Endothelial cell of umbilical vein (primary cell): ENCODE results near the gene SSH2. TPM values are rescaled to one million over a fixed set of nuclear protein-coding genes. Genes with fewer than 3 reads are reported as not detected.

Experiments
- BruUV-seq: library from RNA; stranded (reverse); fragments of 400-500 nt; replicated peaks from 2 replicates; lab custom pipeline; 2021; lab: Mats Ljungman, UMichigan
- CTCF ChIA-PET: fragments of 300-600, 350-600 bp; sonication (Branson Sonifier 250); formaldehyde crosslinking; loops from one replicate; lab custom pipeline; 2021; ENCODE audit warnings: antibody characterized with exemption, inconsistent platforms; lab: Charles Lee
- POLR2A ChIA-PET: fragments of 300-600, 350-600 bp; sonication (Branson Sonifier 250); formaldehyde crosslinking; loops from one replicate; lab custom pipeline; 2021; ENCODE audit warnings: antibody characterized with exemption, inconsistent platforms; lab: Charles Lee
- DNase-seq: peaks from one replicate; pipeline ENCODE4 v3.0.0-alpha.2; 2011; ENCODE audit warnings: low read depth, low spot score
- FAIRE-seq: peaks from 2 replicates; lab custom pipeline; 2011; peaks lifted over from hg19 to GRCh38; lab: Jason Lieb, UNC
- H2AFZ ChIP-seq: 2 replicates; pipeline ENCODE4 v1.6.0; 2012; ENCODE audit warnings: low read depth, low read length, control low read depth, inconsistent platforms
- H3K27ac ChIP-seq: 2 replicates; pipeline ENCODE4 v1.5.1; 2011; ENCODE audit warnings: low read depth, mild to moderate bottlenecking, control low read depth, low read length, moderate library complexity; ENCODE audit not compliant: insufficient read depth
- H3K27me3 ChIP-seq, 2 experiments: 2 replicates each; pipeline versions ENCODE4 v1.6.0 to v1.6.1; 2011; ENCODE audit warnings: low read length in 2 of 2, mixed read lengths in 1 of 2; ENCODE audit not compliant: control insufficient read depth in 2 of 2, insufficient read depth in 2 of 2
- H3K36me3 ChIP-seq, 2 experiments: 2 replicates in 1 of 2; 3 replicates in 1 of 2; pipeline ENCODE4 v1.5.1; 2011; ENCODE audit warnings: low read length in 2 of 2, mild to moderate bottlenecking in 1 of 2, moderate library complexity in 1 of 2; ENCODE audit not compliant: control insufficient read depth in 2 of 2, insufficient read depth in 2 of 2; ENCODE audit errors: extremely low read depth in 1 of 2
- H3K4me1 ChIP-seq: 3 replicates; pipeline ENCODE4 v1.5.1; 2011; ENCODE audit warnings: mild to moderate bottlenecking, low read length; ENCODE audit not compliant: control insufficient read depth, insufficient read depth; ENCODE audit errors: extremely low read depth
- H3K4me2 ChIP-seq: 2 replicates; pipeline ENCODE4 v1.6.1; 2011; ENCODE audit warnings: low read length, control low read depth, mixed read lengths; ENCODE audit not compliant: insufficient read depth
- H3K4me3 ChIP-seq, 3 experiments: fragments of 200-600 bp in 1 of 3; sonication (generic), shearing (Covaris generic) in 1 of 3; replicated peaks in 1 of 3; 2 replicates each; pipeline ENCODE4 v1.5.1; 2011 to 2016; ENCODE audit warnings: control low read depth in 3 of 3, low read length in 3 of 3, mild to moderate bottlenecking in 2 of 3, inconsistent platforms in 1 of 3, low read depth in 1 of 3, moderate library complexity in 1 of 3; ENCODE audit not compliant: insufficient read depth in 1 of 3
- H3K79me2 ChIP-seq: 2 replicates; pipeline ENCODE4 v1.6.0; 2012; ENCODE audit warnings: low read length, inconsistent platforms; ENCODE audit not compliant: control insufficient read depth, insufficient read depth
- H3K9ac ChIP-seq: replicated peaks from 2 replicates; pipeline ENCODE3; 2011; ENCODE audit warnings: low read length, control low read depth; ENCODE audit not compliant: insufficient read depth; ENCODE audit errors: extremely low read depth
- H3K9me1 ChIP-seq: replicated peaks from 3 replicates; pipeline ENCODE4 v1.6.0; 2011; ENCODE audit warnings: mild to moderate bottlenecking, low read length; ENCODE audit not compliant: control insufficient read depth, insufficient read depth; ENCODE audit errors: extremely low read depth
- H3K9me3 ChIP-seq: replicated peaks from 2 replicates; pipeline ENCODE4 v1.5.1; 2012; ENCODE audit warnings: low read length, inconsistent platforms; ENCODE audit not compliant: control insufficient read depth, insufficient read depth
- H4K20me1 ChIP-seq: replicated peaks from 2 replicates; pipeline ENCODE3; 2011; ENCODE audit warnings: mild to moderate bottlenecking, low read length; ENCODE audit not compliant: control insufficient read depth, insufficient read depth; ENCODE audit errors: extremely low read depth
- CTCF ChIP-seq, 2 donors: IDR thresholded peaks; 1 replicate in 1 of 2; 2 replicates in 1 of 2; pipeline ENCODE4 v1.5.1; 2011; ENCODE audit warnings: low read length in 2 of 2, mild to moderate bottlenecking in 2 of 2, moderate library complexity in 2 of 2, control low read depth in 1 of 2, inconsistent platforms in 1 of 2, low read depth in 1 of 2; ENCODE audit not compliant: insufficient read depth in 1 of 2; ENCODE audit errors: extremely low read depth in 1 of 2
- EZH2 ChIP-seq: IDR thresholded peaks from 2 replicates; pipeline ENCODE4 v1.6.1; 2012; ENCODE audit warnings: borderline replicate concordance, low read depth, mild to moderate bottlenecking, moderate library complexity, low read length, inconsistent platforms; ENCODE audit not compliant: severe bottlenecking
- FOS ChIP-seq: IDR thresholded peaks from 2 replicates; pipeline ENCODE4 v1.6.1; 2011; ENCODE audit warnings: mild to moderate bottlenecking, low read length, moderate library complexity, borderline replicate concordance; ENCODE audit not compliant: insufficient read depth
- GATA2 ChIP-seq: IDR thresholded peaks from 2 replicates; pipeline ENCODE4 v1.7.0; 2011; ENCODE audit warnings: low read depth, mild to moderate bottlenecking, moderate library complexity, mixed read lengths, low read length; ENCODE audit not compliant: insufficient read length, insufficient read depth
- JUN ChIP-seq: IDR thresholded peaks from 2 replicates; pipeline ENCODE4 v1.6.1; 2011; ENCODE audit warnings: borderline replicate concordance, low read depth; ENCODE audit not compliant: insufficient read length, insufficient read depth
- MAX ChIP-seq: IDR thresholded peaks from 2 replicates; pipeline ENCODE4 v1.6.1; 2011; ENCODE audit not compliant: insufficient read depth, insufficient read length
- MYC ChIP-seq: IDR thresholded peaks from one replicate; pipeline ENCODE4 v1.6.1; 2011; ENCODE audit warnings: mild to moderate bottlenecking, low read depth, low read length
- POLR2A ChIP-seq: IDR thresholded peaks from 2 replicates; pipeline ENCODE4 v1.6.1; 2012; ENCODE audit warnings: low read depth, mild to moderate bottlenecking, control low read depth, low read length
- POLR2AphosphoS5 ChIP-seq: IDR thresholded peaks from 2 replicates; pipeline ENCODE4 v1.6.1; 2012; ENCODE audit warnings: low read depth, mild to moderate bottlenecking, control low read depth, low read length, moderate library complexity; ENCODE audit not compliant: insufficient read depth
- dilution Hi-C: fragments of 300-500 bp; cut with MboI; formaldehyde crosslinking; loops from one replicate; pipeline ENCODE4 v1.15.0; 2019; ENCODE audit warnings: low sequenced_read_pairs; ENCODE audit not compliant: extremely low pct_ligation_motif_present
- intact Hi-C: fragments of 100-400 bp; cut with micrococcal nuclease; formaldehyde crosslinking; loops from one replicate; pipeline ENCODE4 v1.10.0; 2022
- polyA plus RNA-seq, 4 experiments: library from polyadenylated mRNA; depleted of rRNA in 3 of 4; stranded (reverse) in 3 of 4; unstranded in 1 of 4; fragments of >200 nt; gene quantifications; 2 replicates each; pipeline versions ENCODE4 v1.2.1 to v1.2.3, GENCODE V29; 2011 to 2012; ENCODE audit warnings: missing spikeins in 1 of 4
- total RNA-seq: library from RNA; stranded (reverse); gene quantifications from 2 replicates; pipeline ENCODE4 v1.2.3, GENCODE V29; 2021

SSH2 gene
- total and polyA plus RNA-seq, 2 donors (not counting 3 experiments of a cell fraction or from before 2014, with no cell fraction given) = 24.6 to 60.9 TPM

DNA sequence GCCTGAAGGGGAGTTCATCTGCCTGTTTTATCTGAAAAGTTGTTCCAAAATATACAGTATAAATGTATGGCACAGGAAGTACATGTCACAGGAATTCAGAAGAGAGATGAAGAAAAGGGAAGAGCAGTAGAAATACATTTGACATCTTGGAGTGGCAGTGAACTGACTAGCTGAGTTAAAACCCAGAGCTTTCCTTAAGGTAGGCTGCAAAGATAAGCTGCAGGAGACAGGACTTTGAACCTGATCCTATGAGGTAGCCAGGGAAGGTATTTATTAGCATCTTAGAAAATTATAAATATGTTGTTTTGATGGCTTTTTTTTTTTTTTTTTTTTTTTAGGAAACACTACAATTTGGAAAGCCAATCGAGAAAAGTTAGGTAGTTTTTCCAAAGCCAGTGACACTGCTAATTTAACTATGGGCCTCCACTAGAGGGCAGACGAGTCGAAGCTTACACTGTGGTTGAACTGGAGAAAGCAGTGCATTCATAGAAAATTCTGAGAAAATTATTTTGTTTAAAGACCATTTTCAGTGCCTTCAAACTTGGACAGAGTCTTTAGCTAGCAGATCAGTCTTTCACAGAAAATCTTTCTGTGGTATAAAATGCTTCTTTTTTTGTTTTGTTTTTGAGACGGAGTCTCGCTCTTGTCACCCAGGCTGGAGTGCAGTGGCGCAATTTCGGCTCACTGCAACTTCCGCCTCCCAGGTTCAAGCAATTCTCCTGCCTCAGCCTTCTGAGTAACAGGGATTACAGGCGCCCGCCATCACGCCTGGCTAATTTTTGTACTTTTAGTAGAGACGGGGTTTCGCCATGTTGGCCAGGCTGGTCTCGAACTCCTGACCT lies 122.3 kb downstream of the SSH2 start:
- Histone ChIP-seq H3K79me2 (no peaks in the 10 kb centered on the region), H3K9me1 (no peaks in the 10 kb centered on the region), H2AFZ (no peak overlapping the region), H3K9ac (no peak overlapping the region), H3K36me3 (no peaks in the 10 kb centered on the region), H3K4me2 (no peak overlapping the region), H3K4me1 (no peaks in the 10 kb centered on the region), H3K4me3 (no peak overlapping the region), H3K27ac (no peak overlapping the region), H3K27me3 (no peaks in the 10 kb centered on the region), H4K20me1 (no peaks in the 10 kb centered on the region), H3K9me3 (no peaks in the 10 kb centered on the region)
- POLR2A ChIA-PET = no interaction called here
- CTCF ChIA-PET = interaction anchor here (0.6 to 12.6 kb wide), 44 partner anchors 9 to 1060 kb away, joined by 3 to 428 read pairs (median 4); partner anchors contain the start of gene SSH2
- intact Hi-C loops = loop anchor here (1.0 kb wide), 2 partner anchors 124 to 286 kb away; no protein-coding TSS in a partner anchor
- FAIRE-seq (peak; percentile 33), DNase-seq (peak; percentile 67)
- TF ChIP-seq FOS (no peak), CTCF (IDR thresholded peaks at IDR 0.05; ENCODE audit: extremely low read depth in 1 of 2, insufficient read depth in 1 of 2, low read depth in 1 of 2, low read length in 2 of 2) (peak; percentile 61 to 64), MYC (no peak)
- dilution Hi-C loops = no loop called here
- no TSS peak for BruUV-seq

- CTCF ChIA-PET = interaction anchor here (1.0 to 12.6 kb wide), 5 partner anchors 13 to 291 kb away, joined by 3 to 428 read pairs (median 7); partner anchors contain the start of gene SSH2
- intact Hi-C loops = no loop called here
- no peak overlapping the region for H3K4me2 ChIP-seq
- no peak overlapping the region for H2AFZ ChIP-seq
- no peak overlapping the region for H3K27ac ChIP-seq
- POLR2A ChIA-PET = interaction anchor here (0.6 kb wide), 1 partner anchor 48 kb away, joined by 3 read pairs; no protein-coding TSS in a partner anchor
- no peak overlapping the region for H3K9ac ChIP-seq
- dilution Hi-C loops = no loop called here
- no peaks in the 10 kb centered on the region for H3K36me3 ChIP-seq
- peaks cover 2% of the 10 kb centered on the region for H4K20me1 ChIP-seq
- H3K4me3 ChIP-seq = no peak overlapping the region
- no peak for TF ChIP-seq CTCF (IDR thresholded peaks at IDR 0.05; ENCODE audit: extremely low read depth in 1 of 2, insufficient read depth in 1 of 2, low read depth in 1 of 2, low read length in 2 of 2)
- no peak for TF ChIP-seq MYC
- no peak for TF ChIP-seq POLR2A
- no peak for TF ChIP-seq POLR2AphosphoS5
- TF ChIP-seq JUN = no peak
- no peak for TF ChIP-seq EZH2
- TF ChIP-seq GATA2 = no peak
- no peak for TF ChIP-seq MAX
- TF ChIP-seq FOS = no peak
- FAIRE-seq = no peak
- H3K9me3 ChIP-seq = no peaks in the 10 kb centered on the region
- DNase-seq = no peak
- H3K9me1 ChIP-seq = no peaks in the 10 kb centered on the region
- H3K27me3 ChIP-seq = no peaks in the 10 kb centered on the region
- H3K4me1 ChIP-seq = no peaks in the 10 kb centered on the region
- H3K79me2 ChIP-seq = no peaks in the 10 kb centered on the region
- no TSS peak for BruUV-seq
These were observed 127.8 kb downstream of the SSH2 start for GRCh38 chr17:29802246-29802645.
